ENCODE data around the gene CP.

CP gene

GRCh38 chr3:149181182-149181581 is 40.4 kb downstream of the CP start:
- TF ChIP-seq EZH2 (IDR thresholded peaks at IDR 0.05; ENCODE audit: borderline replicate concordance, low read length): no peak
- TF ChIP-seq, protein P1, sequence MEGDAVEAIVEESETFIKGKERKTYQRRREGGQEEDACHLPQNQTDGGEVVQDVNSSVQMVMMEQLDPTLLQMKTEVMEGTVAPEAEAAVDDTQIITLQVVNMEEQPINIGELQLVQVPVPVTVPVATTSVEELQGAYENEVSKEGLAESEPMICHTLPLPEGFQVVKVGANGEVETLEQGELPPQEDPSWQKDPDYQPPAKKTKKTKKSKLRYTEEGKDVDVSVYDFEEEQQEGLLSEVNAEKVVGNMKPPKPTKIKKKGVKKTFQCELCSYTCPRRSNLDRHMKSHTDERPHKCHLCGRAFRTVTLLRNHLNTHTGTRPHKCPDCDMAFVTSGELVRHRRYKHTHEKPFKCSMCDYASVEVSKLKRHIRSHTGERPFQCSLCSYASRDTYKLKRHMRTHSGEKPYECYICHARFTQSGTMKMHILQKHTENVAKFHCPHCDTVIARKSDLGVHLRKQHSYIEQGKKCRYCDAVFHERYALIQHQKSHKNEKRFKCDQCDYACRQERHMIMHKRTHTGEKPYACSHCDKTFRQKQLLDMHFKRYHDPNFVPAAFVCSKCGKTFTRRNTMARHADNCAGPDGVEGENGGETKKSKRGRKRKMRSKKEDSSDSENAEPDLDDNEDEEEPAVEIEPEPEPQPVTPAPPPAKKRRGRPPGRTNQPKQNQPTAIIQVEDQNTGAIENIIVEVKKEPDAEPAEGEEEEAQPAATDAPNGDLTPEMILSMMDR (IDR thresholded peaks at IDR 0.05; ENCODE audit: low read length): no peak
- Histone ChIP-seq H3K9ac (ENCODE audit: low read length) (no peak overlapping the region), H4K20me1 (ENCODE audit: insufficient read depth, low read length) (no peaks in the 10 kb centered on the region), H3K36me3 (ENCODE audit: insufficient read depth, low read length) (0 out of 2 replicates have a peak, but pooled peaks cover 3% of the 10 kb centered on the region), H3K9me2 (ENCODE audit: low read depth, low read length) (no peaks in the 10 kb centered on the region), H3K27ac (ENCODE audit: low read depth, low read length, poor library complexity, severe bottlenecking) (no peak overlapping the region), H3K4me3 (ENCODE audit: low read depth, low read length, poor library complexity, severe bottlenecking) (no peak overlapping the region), H3K4me2 (ENCODE audit: low read length) (no peak overlapping the region), H3K79me2 (ENCODE audit: insufficient read depth, low read length) (no peaks in the 10 kb centered on the region), H3K27me3 (ENCODE audit: insufficient read depth, low read length) (no peaks in the 10 kb centered on the region), H3K9me3 (ENCODE audit: low read length) (no peaks in the 10 kb centered on the region), H2AFZ (ENCODE audit: low read length) (no peak overlapping the region), H3K4me1 (ENCODE audit: insufficient read depth, low read length, severe bottlenecking) (no peaks in the 10 kb centered on the region), H3F3A (ENCODE audit: insufficient read depth, low read length) (no peaks in the 10 kb centered on the region)

DNA sequence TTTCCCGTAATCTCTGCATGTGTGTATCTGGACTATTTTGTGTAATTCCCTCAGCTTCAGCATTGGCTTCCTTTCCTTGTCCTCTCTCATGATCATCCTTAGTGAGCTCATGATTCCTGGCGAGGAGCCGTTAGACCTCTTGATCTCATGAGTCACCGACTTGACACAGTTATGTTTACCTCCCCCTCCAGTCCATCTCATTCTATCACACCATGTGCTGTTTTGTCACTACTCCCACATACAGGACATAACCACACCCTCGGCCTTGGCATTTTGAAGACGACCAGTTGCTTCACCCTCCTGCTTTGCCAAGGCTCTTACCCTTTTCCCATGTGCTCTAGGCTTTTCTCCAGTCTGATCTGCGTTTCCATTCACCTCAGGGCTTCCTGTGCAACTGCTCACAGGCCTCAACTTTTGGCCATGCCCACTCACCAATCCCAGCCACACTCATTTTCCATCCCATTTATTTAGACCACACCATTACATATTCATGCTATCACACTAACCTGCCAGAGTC is 41.5 kb downstream of the CP start:
- TF ChIP-seq, protein P1 (IDR thresholded peaks at IDR 0.05; ENCODE audit: low read length): no peak
- TF ChIP-seq EZH2 (IDR thresholded peaks at IDR 0.05; ENCODE audit: borderline replicate concordance, low read length): no peak
- H3K4me1 ChIP-seq (ENCODE audit: insufficient read depth, low read length, severe bottlenecking): no peaks in the 10 kb centered on the region
- H3K36me3 ChIP-seq (ENCODE audit: insufficient read depth, low read length): 0 out of 2 replicates have a peak, but pooled peaks cover 3% of the 10 kb centered on the region
- no peaks in the 10 kb centered on the region for H3K9me3 ChIP-seq (ENCODE audit: low read length)
- no peaks in the 10 kb centered on the region for H3K9me2 ChIP-seq (ENCODE audit: low read depth, low read length)
- H3K4me2 ChIP-seq (ENCODE audit: low read length): no peak overlapping the region
- no peaks in the 10 kb centered on the region for H3F3A ChIP-seq (ENCODE audit: insufficient read depth, low read length)
- H3K27me3 ChIP-seq (ENCODE audit: insufficient read depth, low read length): no peaks in the 10 kb centered on the region
- no peak overlapping the region for H3K4me3 ChIP-seq (ENCODE audit: low read depth, low read length, poor library complexity, severe bottlenecking)
- no peak overlapping the region for H2AFZ ChIP-seq (ENCODE audit: low read length)
- no peak overlapping the region for H3K9ac ChIP-seq (ENCODE audit: low read length)
- H3K27ac ChIP-seq (ENCODE audit: low read depth, low read length, poor library complexity, severe bottlenecking): no peak overlapping the region
- no peaks in the 10 kb centered on the region for H3K79me2 ChIP-seq (ENCODE audit: insufficient read depth, low read length)
- H4K20me1 ChIP-seq (ENCODE audit: insufficient read depth, low read length): no peaks in the 10 kb centered on the region

- H3K4me1 ChIP-seq (ENCODE audit: insufficient read depth, low read length, severe bottlenecking): no peaks in the 10 kb centered on the region
- no peaks in the 10 kb centered on the region for H3K9me2 ChIP-seq (ENCODE audit: low read depth, low read length)
- H3F3A ChIP-seq (ENCODE audit: insufficient read depth, low read length): no peaks in the 10 kb centered on the region
- H3K4me3 ChIP-seq (ENCODE audit: low read depth, low read length, poor library complexity, severe bottlenecking): no peak overlapping the region
- no peak overlapping the region for H3K4me2 ChIP-seq (ENCODE audit: low read length)
- TF ChIP-seq, protein P1 (IDR thresholded peaks at IDR 0.05; ENCODE audit: low read length): no peak
- no peak for TF ChIP-seq EZH2 (IDR thresholded peaks at IDR 0.05; ENCODE audit: borderline replicate concordance, low read length)
- H3K36me3 ChIP-seq (ENCODE audit: insufficient read depth, low read length): peaks cover 5% of the 10 kb centered on the region; the same call in 1 of the 2 replicates
- H3K27me3 ChIP-seq (ENCODE audit: insufficient read depth, low read length): no peaks in the 10 kb centered on the region
- no peak overlapping the region for H3K9ac ChIP-seq (ENCODE audit: low read length)
- H3K27ac ChIP-seq (ENCODE audit: low read depth, low read length, poor library complexity, severe bottlenecking): no peak overlapping the region
- no peak overlapping the region for H2AFZ ChIP-seq (ENCODE audit: low read length)
- H4K20me1 ChIP-seq (ENCODE audit: insufficient read depth, low read length): no peaks in the 10 kb centered on the region
- H3K79me2 ChIP-seq (ENCODE audit: insufficient read depth, low read length): no peaks in the 10 kb centered on the region
- H3K9me3 ChIP-seq (ENCODE audit: low read length): no peaks in the 10 kb centered on the region
Observed at GRCh38 chr3:149179220-149179619, 42.4 kb downstream of the CP start.

Measured in OCI-LY1 (cell line).